HG02798 (cell line): ENCODE data around the gene ADAM15.

Experiments
- ATAC-seq: cut with Tn5 transposase; IDR thresholded peaks from one replicate; pipeline ENCODE4 v1.9.1; 2021; ENCODE audit warnings: mild to moderate bottlenecking; ENCODE audit not compliant: unreplicated experiment, poor library complexity

Gene ADAM15, protein sequence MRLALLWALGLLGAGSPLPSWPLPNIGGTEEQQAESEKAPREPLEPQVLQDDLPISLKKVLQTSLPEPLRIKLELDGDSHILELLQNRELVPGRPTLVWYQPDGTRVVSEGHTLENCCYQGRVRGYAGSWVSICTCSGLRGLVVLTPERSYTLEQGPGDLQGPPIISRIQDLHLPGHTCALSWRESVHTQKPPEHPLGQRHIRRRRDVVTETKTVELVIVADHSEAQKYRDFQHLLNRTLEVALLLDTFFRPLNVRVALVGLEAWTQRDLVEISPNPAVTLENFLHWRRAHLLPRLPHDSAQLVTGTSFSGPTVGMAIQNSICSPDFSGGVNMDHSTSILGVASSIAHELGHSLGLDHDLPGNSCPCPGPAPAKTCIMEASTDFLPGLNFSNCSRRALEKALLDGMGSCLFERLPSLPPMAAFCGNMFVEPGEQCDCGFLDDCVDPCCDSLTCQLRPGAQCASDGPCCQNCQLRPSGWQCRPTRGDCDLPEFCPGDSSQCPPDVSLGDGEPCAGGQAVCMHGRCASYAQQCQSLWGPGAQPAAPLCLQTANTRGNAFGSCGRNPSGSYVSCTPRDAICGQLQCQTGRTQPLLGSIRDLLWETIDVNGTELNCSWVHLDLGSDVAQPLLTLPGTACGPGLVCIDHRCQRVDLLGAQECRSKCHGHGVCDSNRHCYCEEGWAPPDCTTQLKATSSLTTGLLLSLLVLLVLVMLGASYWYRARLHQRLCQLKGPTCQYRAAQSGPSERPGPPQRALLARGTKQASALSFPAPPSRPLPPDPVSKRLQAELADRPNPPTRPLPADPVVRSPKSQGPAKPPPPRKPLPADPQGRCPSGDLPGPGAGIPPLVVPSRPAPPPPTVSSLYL

DNA sequence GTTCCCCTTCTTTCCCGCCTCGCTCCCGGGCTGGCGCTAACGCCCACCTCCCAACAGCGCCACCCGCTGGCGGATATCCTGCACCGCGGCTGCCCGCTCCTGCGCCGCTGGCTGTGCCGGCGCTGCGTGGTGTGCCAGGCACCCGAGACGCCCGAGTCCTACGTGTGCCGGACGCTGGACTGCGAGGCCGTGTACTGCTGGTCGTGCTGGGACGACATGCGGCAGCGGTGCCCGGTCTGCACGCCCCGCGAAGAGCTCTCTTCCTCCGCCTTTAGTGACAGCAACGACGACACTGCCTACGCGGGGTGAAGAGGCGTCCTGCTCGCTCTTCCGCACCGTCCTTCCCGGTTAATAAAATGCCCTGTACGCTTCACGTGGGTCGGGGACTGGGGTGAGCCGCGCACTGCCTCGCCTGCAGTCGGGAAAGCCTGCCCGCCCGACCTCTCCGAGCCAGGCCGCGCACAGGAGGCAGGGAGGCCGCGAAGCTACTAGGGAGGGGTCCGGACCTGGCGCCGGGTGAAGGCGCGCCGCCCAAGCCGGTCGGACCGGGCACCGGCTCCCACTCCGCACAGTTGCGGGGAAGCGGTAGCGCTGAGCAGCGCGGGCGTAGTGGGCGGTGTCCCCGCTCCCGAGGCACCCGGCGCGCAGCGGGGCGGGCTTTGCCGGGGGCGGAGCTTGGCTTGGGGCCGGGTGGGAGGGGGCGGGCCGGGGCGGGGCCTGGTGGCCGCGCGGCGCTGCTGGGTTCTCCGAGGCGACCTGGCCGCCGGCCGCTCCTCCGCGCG, at the start of gene ADAM15:
Gene ADAM15, plus strand, starts transcription at position 757 of the 782 bp plus-strand sequence. CDS start 71 bp downstream, outside the sequence.
- peak; percentile 74 for ATAC-seq

DNA sequence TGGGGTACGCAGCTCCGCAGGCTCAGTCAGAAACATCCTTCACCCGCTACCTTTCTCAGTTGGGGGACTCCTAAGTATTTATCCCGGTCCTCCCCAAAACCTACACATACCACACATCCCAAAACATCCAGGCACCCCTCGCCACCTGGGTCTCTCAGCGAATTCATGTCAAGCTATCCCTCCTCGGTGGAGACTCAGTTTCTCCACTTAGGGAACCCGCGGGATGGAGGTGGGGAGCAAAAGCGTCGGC, 49.8 kb upstream of the ADAM15 start:
- no peak for ATAC-seq

DNA sequence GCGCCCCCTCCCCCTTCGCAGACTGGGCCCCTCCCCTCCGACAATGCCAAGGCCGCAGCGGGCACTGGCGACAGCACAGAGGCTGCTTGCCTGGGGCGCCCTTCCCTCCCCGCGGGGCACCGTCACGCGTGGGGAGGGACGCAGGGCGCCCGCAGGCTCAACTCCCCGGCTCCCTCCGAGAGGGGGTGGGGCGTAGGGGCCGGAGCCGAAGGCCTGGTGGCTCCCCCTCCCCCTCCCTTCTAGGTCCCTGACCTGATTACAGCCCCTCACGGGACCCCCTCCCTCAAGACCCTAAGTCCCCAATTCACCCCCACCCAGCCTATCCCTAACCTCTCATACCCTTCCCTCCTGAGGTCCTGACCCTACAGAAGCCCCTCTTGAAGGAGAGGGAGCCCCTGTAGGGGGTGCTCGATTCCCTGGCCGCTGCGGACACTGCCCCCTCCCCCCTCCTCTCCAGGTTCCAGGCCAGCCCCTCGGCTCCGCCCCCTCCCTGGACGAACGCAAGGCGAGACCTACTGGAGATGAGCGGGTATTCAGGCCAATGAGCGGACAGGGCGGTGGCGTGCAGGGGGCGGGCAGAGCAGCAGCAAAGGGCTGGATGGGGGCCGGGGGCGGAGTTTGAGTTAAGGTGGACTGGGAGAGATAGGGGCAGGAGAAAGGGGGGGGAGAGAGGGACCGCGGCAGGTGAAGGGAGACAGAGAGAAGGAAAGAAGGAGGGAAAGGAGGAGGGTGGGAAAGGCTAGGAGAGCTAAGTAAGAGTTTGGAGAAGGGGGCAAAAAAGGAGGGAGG, 49.2 kb upstream of the ADAM15 start:
- peak; percentile 72 for ATAC-seq

- peak; percentile 1 for ATAC-seq
These were observed 48.5 kb upstream of the ADAM15 start, which contains the start of gene ZBTB7B for GRCh38 chr1:155002464-155003226. Gene ZBTB7B, plus strand, starts transcription at chr1:155002802. Its CDS starts 11,859 bp downstream, at chr1:155014661.

DNA sequence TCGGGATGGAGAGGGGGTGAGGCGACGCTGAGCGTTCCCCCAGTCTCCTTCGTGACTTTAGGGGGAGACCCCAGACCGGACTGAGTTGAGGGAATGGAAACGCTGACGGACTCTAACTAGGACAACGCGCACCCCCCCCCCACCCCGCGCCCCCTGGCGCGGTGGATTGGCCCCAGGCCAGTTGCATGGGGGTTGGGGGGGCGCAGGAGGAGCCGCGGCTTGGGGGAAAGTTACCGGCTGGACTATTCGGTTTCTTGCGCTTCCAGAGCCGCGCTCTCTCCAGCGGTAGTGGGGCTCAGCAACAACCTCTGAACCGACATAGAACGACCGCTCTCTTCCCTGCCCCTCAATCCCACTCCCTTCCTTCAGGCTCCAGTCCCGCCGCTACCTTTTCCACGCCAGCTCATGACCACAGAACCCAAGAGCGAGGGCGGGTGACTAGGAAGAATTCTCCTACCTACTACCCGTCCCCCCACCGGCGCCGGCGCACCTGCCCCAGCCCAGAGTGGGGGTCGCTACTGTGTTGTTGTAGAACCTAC, 47.8 kb upstream of the ADAM15 start:
- ATAC-seq: no peak

DNA sequence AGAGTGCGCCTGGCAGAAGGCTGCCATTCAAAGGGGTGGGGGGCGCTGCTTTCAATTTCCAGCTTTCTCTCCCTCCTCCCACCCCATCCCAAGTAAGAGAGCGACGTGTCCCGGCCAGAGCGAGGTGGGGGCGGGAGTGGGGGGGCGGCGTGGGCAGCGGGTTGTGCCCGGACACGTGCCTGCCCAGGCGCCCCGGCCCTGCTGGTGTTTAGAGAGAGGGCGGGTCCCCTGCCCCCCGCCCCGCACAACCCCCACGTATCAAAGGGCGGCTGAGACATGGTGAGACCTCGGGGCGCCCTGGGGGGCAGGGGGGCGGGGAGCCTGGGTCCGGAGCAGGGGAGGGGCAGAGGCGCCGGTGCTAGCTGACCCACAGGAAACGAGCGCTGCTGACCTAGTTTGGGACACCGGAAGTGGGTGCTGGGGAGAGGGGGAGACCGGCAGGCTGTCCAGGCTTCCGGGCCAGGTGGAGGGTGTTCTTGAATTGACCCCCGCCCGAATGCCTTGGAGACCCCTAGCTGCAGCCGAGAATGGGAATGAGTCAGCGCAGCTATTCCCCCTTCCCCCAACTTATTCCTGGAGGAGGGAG, 47.3 kb upstream of the ADAM15 start:
- no peak for ATAC-seq

DNA sequence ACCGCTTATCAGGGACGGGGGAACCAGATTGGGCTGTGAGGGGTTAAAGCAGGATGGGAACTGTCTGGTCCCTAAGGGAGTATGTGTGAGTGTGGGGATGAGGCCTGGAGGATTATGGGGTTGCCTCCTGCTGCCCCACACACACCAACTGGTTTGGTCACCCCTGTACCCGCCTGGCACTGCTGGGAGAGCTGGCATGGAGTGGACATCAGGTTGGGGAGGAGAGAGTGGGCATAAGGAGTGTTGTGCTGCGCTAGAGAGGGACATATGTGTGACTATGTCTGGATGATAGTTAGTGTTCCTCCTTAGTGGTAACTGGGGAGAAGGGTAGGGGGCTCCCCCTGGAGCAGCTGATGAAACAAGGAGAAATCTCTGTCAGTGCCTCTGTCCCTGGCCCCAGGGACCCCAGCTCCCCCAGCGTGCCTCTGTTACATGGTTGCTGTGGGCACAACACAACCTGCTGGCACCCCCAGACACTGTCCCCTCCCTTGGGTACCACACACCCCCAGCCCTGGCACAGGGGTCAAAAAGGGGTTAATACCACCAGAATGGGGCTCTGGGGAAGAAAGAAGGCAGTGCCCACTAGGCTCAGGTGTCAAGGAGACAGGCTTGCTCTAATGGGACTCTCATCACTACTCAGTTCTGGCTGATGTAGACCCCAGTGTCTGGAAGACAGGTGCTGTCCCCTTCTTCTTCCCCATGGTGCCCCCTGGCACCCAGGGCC, 46.6 kb upstream of the ADAM15 start:
- ATAC-seq: no peak

DNA sequence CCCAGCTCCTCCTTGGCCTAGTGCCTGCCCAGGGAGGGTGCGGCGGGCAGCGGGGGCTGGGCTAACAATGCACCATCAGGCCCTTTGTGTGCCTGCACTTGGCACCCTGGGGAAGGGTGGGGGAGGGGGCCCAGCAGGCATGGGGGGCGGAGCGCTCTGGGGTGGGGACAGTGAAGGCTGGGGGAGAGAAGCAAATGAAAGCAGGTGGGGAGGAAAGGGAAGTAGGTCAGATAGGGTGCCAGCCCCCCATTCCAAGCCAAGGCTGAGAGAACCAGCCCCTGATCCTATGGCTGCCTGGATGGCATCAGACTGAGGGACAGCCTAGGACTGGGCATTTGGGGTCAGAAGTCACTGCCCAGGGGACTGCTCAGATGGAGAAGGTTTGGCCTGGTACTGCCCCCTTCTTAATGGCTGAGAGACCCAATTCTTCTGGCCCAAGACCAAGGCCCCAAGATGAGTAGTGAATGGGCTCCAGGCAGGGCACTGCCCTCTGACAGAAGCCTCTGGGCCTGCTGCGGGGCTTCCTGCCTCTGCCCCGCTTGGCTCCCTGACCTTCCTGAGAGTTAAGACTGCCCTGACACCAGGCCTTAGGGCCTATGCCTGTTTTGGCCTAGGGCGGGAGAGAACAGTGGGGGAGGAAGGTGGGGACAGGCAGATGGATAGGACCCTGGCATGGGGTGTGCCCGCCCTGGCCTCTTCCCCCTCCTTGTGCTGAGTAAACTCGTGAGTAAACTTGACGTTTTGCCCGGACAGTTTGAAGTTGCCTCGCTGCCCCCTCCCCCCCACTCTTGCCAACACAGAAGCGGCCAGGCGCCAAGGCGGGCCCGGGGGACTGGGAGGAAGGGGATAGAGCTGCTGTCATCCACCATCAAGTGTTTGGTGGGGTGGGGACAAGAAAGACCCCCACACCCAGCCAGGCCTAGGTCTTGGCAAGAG, 45.8 kb upstream of the ADAM15 start:
- ATAC-seq: no peak

DNA sequence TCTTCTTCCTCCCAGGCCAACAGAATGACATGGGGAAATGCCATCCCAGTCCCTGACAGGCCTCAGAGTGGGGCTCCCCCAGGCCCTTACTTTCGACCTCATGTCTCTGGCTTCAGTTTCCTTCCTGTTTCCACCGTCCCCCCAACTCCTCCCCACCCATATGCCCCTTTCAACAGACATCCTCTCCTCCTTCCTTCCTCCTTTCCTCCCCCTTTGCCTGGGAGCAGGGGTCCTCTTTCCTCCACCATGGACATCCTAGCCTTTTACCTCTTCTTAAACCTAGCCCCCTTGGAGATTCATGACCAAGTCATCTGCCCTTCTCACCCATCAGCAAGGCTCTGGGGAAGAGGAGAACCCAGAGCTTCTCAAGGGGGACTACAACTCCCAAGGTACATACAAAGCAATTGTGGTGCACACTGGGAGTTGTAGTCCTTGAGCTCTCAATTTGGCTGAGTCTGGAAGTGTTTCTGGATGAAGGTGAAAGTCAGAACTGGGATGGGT, 44.5 kb upstream of the ADAM15 start:
- ATAC-seq: no peak

DNA sequence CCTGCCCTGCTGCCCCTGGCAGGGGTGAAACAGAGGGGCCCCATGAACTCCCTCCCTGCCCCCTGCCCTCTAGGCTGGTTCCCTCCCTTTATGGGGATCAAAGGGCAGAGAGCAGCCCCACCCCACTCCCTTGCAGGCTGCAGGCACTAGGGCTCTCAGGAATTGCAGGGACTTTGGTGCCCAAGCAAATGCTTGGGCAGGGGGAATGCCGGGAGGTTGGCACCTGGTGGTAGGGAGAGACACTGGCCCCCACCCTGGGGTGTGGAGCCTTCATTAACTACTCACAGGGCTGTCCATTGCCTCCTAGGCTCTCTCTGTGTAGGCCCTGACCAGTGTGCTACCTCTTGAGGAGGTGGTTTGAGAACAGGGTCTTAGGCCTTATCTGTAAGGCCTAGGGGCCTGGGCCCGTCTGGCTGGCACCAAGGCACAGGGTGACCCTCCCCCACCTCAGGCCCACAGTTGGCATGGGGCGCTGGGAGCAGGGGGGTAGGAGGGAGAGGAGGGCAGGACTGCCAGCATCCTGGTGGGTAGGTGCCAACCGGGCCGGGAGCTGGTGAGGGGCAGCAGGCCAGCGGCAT, 43.8 kb upstream of the ADAM15 start:
- ATAC-seq: no peak

GRCh38 chr1:155008015-155008941, 42.8 kb upstream of the ADAM15 start:
- no peak for ATAC-seq

DNA sequence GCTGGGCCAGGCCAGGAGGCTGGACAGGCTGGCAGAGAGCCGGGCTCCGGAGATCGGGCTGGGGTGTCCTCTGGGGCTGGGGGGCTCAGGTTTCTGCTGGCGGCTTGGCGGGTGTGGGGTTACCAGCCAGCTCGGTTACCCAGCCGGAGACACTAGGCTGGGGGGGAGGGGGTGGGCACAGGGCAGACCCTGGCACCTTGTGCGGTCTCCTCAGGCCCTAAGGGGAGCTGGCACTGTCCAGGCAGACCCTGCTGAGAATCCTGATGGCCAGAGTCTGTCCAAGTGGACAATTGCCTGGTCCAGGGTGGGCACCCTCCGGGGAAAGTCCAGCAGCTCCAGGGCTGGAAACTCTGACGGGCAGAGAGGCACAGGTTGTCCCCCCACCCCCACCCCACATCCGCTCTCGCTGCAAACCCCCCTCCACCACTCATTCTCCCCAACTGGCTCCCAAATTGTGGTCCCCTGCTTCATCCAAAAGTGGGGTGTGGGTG, 41.9 kb upstream of the ADAM15 start:
- no peak for ATAC-seq

DNA sequence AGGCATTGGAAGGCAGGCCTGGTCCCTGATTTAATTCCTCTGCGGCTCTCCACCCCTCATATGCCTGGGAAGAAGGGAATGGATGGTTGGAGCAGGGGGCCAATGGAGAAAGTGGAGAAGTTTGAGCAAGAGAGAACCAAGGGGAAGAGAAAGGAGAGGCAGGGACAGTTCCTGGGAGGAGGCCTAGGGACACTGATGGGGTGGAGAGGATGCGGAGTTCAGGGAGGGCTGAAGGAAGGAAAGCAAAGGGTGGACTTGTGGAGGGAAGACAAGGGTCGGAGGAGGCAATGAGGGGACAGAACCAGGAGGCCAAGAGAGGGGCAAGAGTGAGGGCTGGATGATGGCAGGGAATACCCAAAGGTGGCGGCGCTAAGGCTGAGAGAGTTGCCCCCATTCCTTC, 41.4 kb upstream of the ADAM15 start:
- ATAC-seq: no peak

- no peak for ATAC-seq
These were observed 40.8 kb upstream of the ADAM15 start for GRCh38 chr1:155010211-155010918.

- no peak for ATAC-seq
These were observed 40.1 kb upstream of the ADAM15 start for GRCh38 chr1:155011004-155011416.
